OCI-LY7 (cell line): ENCODE measurements around the gene FN1. TPM values are rescaled to one million over a fixed set of nuclear protein-coding genes. Genes with fewer than 3 reads are reported as not detected.

Source experiments
- BruUV-seq: library from RNA; stranded (reverse); fragments of 400-500 nt; replicated peaks from 2 replicates; lab custom pipeline; 2021; lab: Mats Ljungman, UMichigan
- CTCF ChIA-PET: fragments of 300-600 bp; sonication (Branson Sonifier 250); formaldehyde crosslinking; loops from one replicate; lab custom pipeline; 2022; ENCODE audit warnings: antibody characterized with exemption; ENCODE audit not compliant: unreplicated experiment; lab: Charles Lee
- POLR2A ChIA-PET: fragments of 300-600 bp; sonication (Branson Sonifier 250); formaldehyde crosslinking; loops from one replicate; lab custom pipeline; 2022; ENCODE audit warnings: antibody characterized with exemption; lab: Charles Lee
- DNase-seq: peaks from one replicate; pipeline ENCODE4 v3.0.0-alpha.2; 2015; ENCODE audit warnings: low spot score
- H2AFZ ChIP-seq: fragments of 200-600 bp; sonication (generic), shearing (Covaris generic); 2 replicates; pipeline ENCODE4 v1.6.1; 2014; ENCODE audit warnings: mild to moderate bottlenecking, antibody characterized with exemption, low read length, moderate library complexity
- H3K27ac ChIP-seq: fragments of 200-600 bp; sonication (generic); 2 replicates; pipeline ENCODE4 v1.5.1; 2014; ENCODE audit warnings: mixed run types, low read depth, mild to moderate bottlenecking, moderate library complexity, low read length, inconsistent platforms; ENCODE audit not compliant: poor library complexity, severe bottlenecking
- H3K36me3 ChIP-seq: fragments of 200-600 bp; sonication (generic); 2 replicates; pipeline ENCODE4 v1.6.1; 2014; ENCODE audit warnings: mild to moderate bottlenecking, antibody characterized with exemption, low read length, moderate library complexity, mixed read lengths; ENCODE audit not compliant: insufficient read depth
- H3K4me1 ChIP-seq: fragments of 200-600 bp; sonication (generic); 2 replicates; pipeline ENCODE4 v1.5.1; 2014; ENCODE audit warnings: mild to moderate bottlenecking, low read length; ENCODE audit not compliant: insufficient read depth, poor library complexity, severe bottlenecking
- H3K4me2 ChIP-seq: fragments of 200-600 bp; sonication (generic); 2 replicates; pipeline ENCODE4 v1.6.1; 2014; ENCODE audit warnings: mild to moderate bottlenecking, low read length
- H3K4me3 ChIP-seq: fragments of 200-600 bp; sonication (generic); 2 replicates; pipeline ENCODE4 v1.5.1; 2014; ENCODE audit warnings: mild to moderate bottlenecking, low read depth, low read length; ENCODE audit not compliant: poor library complexity, severe bottlenecking
- H3K79me2 ChIP-seq: fragments of 200-600 bp; sonication (generic); 2 replicates; pipeline ENCODE4 v1.6.1; 2016; ENCODE audit warnings: low read depth, mild to moderate bottlenecking, low read length, moderate library complexity, mixed read lengths; ENCODE audit not compliant: insufficient read depth
- H3K9me2 ChIP-seq: fragments of 200-600 bp; sonication (generic); 2 replicates; pipeline ENCODE4 v1.6.1; 2016; ENCODE audit warnings: mild to moderate bottlenecking, low read length, mixed read lengths; ENCODE audit not compliant: insufficient read depth
- H3K9me3 ChIP-seq: fragments of 200-600 bp; sonication (generic); 2 replicates; pipeline ENCODE4 v1.6.1; 2014; ENCODE audit warnings: mild to moderate bottlenecking, mixed run types, low read length, mixed read lengths
- H4K20me1 ChIP-seq: fragments of 200-600 bp; sonication (generic); 2 replicates; pipeline ENCODE4 v1.6.1; 2014; ENCODE audit warnings: mild to moderate bottlenecking, antibody characterized with exemption, low read length, moderate library complexity, mixed read lengths; ENCODE audit not compliant: insufficient read depth
- CTCF ChIP-seq: fragments of 200-600 bp; sonication (generic); conservative IDR thresholded peaks from 2 replicates; pipeline ENCODE4 v1.5.1; 2014; ENCODE audit warnings: mild to moderate bottlenecking, antibody characterized with exemption, low read length, moderate library complexity, mixed read lengths
- EZH2phosphoT487 ChIP-seq: fragments of 200-600 bp; sonication (generic); IDR thresholded peaks from 2 replicates; pipeline ENCODE4 v1.6.1; 2018; ENCODE audit warnings: low read depth, borderline replicate concordance, mild to moderate bottlenecking, mixed run types, antibody characterized with exemption, low read length, moderate library complexity, mixed read lengths
- intact Hi-C: fragments of 100-400 bp; cut with micrococcal nuclease; formaldehyde crosslinking; loops from one replicate; pipeline ENCODE4 v1.10.0; 2022; ENCODE audit not compliant: unreplicated experiment
- total RNA-seq, 2 experiments: library from RNA; depleted of rRNA in 1 of 2; stranded (reverse); fragments of >200 nt in 1 of 2; shearing (Covaris generic) in 1 of 2; gene quantifications; 2 replicates each; pipeline ENCODE4 v1.2.3, GENCODE V29; 2014 to 2022

Gene FN1
- total RNA-seq, 2 experiments from 2014 or later, result 1.3 TPM; not detected in 1

DNA sequence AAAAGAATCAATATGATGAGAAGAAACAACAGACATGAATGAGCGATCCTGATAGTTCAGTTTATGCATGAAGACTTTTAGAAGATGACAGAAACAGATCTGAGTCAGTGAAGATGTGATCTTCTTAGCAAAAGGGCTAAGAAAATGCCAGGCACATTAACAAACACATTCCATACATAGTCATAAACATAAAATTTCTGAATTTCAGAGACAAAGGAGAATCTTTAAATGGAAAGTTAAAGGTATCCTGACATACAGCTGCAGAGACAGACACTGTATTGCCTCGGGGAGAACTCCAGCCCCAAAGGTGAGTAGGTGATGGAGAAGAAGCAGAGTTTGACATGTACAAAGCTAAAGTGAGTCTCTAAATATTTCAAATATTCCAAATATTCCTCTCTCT lies 40.6 kb upstream of the FN1 start:
- Histone ChIP-seq H3K4me3 (no peak overlapping the region), H3K9me3 (no peaks in the 10 kb centered on the region), H3K27ac (no peak overlapping the region), H2AFZ (no peak overlapping the region), H4K20me1 (no peaks in the 10 kb centered on the region), H3K9me2 (no peaks in the 10 kb centered on the region), H3K79me2 (no peaks in the 10 kb centered on the region), H3K4me2 (no peak overlapping the region), H3K4me1 (no peaks in the 10 kb centered on the region), H3K36me3 (no peaks in the 10 kb centered on the region)
- DNase-seq, result no peak
- ChIA-PET CTCF (no interaction called here), POLR2A (no interaction called here)
- intact Hi-C loops, result no loop called here
- BruUV-seq, result no TSS peak
- TF ChIP-seq CTCF (no peak), EZH2phosphoT487 (no peak)

DNA sequence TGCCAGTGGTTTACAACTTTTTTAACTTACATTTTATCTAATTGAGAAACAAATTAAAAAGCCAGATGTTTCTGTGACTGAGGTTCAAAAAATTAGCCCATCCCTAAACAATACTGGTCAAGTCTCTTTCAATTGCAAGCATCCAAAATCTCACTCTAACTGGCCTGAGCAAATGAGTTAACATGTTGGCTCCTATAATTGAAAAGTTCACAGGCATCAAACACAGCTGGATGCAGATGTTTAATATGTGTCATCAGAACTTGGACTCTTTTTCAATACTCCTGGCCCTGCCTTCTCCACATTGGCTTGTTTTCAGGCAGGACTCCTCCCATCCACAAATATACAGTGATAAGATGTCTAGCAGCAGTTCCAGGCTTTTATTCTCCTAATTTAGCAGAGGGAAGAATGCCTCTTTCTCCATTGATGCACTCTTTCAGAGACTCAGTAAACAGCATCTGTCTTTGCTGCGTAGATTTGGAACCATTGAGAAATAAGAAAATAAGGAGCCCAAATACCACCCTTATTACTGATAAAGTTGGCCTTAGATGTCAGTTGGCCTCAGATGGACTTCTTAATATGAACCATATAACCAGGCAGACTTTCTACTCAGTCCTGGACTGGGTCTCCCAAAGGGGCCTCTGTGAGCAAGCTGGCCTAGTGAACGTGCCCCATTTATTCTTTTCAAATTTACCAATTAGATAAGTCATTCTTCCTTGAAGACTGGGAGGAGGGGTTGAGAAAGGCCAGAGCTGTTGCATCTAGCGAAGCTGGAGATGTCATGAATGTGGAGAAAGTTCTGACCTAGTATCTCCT lies 30.4 kb upstream of the FN1 start:
- Histone ChIP-seq H3K9me2 (no peaks in the 10 kb centered on the region), H4K20me1 (no peaks in the 10 kb centered on the region), H3K9me3 (no peaks in the 10 kb centered on the region), H3K4me2 (no peak overlapping the region), H3K4me1 (no peaks in the 10 kb centered on the region), H3K27ac (no peak overlapping the region), H3K79me2 (no peaks in the 10 kb centered on the region), H2AFZ (no peak overlapping the region), H3K36me3 (no peaks in the 10 kb centered on the region), H3K4me3 (no peak overlapping the region)
- DNase-seq, result no peak
- ChIA-PET POLR2A (no interaction called here), CTCF (no interaction called here)
- TF ChIP-seq EZH2phosphoT487 (no peak), CTCF (no peak)
- no TSS peak for BruUV-seq
- intact Hi-C loops, result no loop called here

DNA sequence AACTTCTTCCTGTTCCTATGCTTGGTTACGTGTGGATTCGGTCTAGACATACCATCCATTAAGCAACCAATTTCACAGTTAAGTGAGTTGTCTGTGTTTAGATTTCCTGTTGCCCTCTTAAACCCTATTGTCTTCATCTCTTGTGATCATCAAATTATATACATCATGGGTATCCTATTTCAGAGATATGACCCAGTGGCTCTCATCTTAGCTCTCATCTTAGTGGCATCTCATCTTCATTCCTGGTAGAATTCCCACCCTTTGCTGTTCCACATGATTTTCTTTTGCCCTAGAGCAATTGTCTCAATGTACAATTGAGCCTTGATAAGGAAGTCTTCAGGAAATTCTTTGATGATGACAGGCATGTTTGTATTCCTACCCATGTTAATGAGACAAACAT lies 29.4 kb upstream of the FN1 start:
- Histone ChIP-seq H3K9me3 (no peaks in the 10 kb centered on the region), H3K4me3 (no peak overlapping the region), H3K36me3 (no peaks in the 10 kb centered on the region), H3K9me2 (no peaks in the 10 kb centered on the region), H3K27ac (no peak overlapping the region), H3K79me2 (no peaks in the 10 kb centered on the region), H3K4me1 (no peaks in the 10 kb centered on the region), H2AFZ (no peak overlapping the region), H3K4me2 (no peak overlapping the region), H4K20me1 (no peaks in the 10 kb centered on the region)
- ChIA-PET CTCF (no interaction called here), POLR2A (no interaction called here)
- DNase-seq, result no peak
- BruUV-seq, result no TSS peak
- intact Hi-C loops, result no loop called here
- no peak for TF ChIP-seq CTCF
- no peak for TF ChIP-seq EZH2phosphoT487
